ENCODE measurements around the gene WFDC9.
A peak's percentile ranks its signal among the peaks of the same experiment; 100 is the strongest.

The WFDC9 gene

GRCh38 chr20:45639687-45640086 is 8.6 kb upstream of the WFDC9 start:
- no peaks in the 10 kb centered on the region for H3K79me2 ChIP-seq (ENCODE audit: control insufficient read depth, insufficient read depth, low read length, unreplicated experiment)
- H3K27me3 ChIP-seq (ENCODE audit: insufficient read depth, low read length): no peaks in the 10 kb centered on the region
- H3K4me1 ChIP-seq (ENCODE audit: control insufficient read depth, insufficient read depth, low read length, unreplicated experiment): no peaks in the 10 kb centered on the region
- H2AFZ ChIP-seq (ENCODE audit: low read length, unreplicated experiment): no peak overlapping the region
- no peak overlapping the region for H3K4me3 ChIP-seq (ENCODE audit: low read depth, low read length)
- no peak overlapping the region for H3K27ac ChIP-seq (ENCODE audit: low read depth, low read length)
- H3K36me3 ChIP-seq (ENCODE audit: insufficient read depth, low read length): no peaks in the 10 kb centered on the region

GRCh38 chr20:45636513-45636912 is 5.4 kb upstream of the WFDC9 start:
- Histone ChIP-seq H3K27ac (ENCODE audit: low read depth, low read length) (no peak overlapping the region), H3K27me3 (ENCODE audit: insufficient read depth, low read length) (peaks cover 11% of the 10 kb centered on the region; the same call in 1 of the 2 replicates), H2AFZ (ENCODE audit: low read length, unreplicated experiment) (no peak overlapping the region), H3K36me3 (ENCODE audit: insufficient read depth, low read length) (no peaks in the 10 kb centered on the region), H3K4me3 (ENCODE audit: low read depth, low read length) (no peak overlapping the region), H3K79me2 (ENCODE audit: control insufficient read depth, insufficient read depth, low read length, unreplicated experiment) (no peaks in the 10 kb centered on the region), H3K4me1 (ENCODE audit: control insufficient read depth, insufficient read depth, low read length, unreplicated experiment) (no peaks in the 10 kb centered on the region)

- Histone ChIP-seq H2AFZ (ENCODE audit: low read length, unreplicated experiment) (no peak overlapping the region), H3K27me3 (ENCODE audit: insufficient read depth, low read length) (peaks cover 21% of the 10 kb centered on the region), H3K27ac (ENCODE audit: low read depth, low read length) (no peak overlapping the region), H3K4me3 (ENCODE audit: low read depth, low read length) (no peak overlapping the region), H3K79me2 (ENCODE audit: control insufficient read depth, insufficient read depth, low read length, unreplicated experiment) (no peaks in the 10 kb centered on the region), H3K4me1 (ENCODE audit: control insufficient read depth, insufficient read depth, low read length, unreplicated experiment) (no peaks in the 10 kb centered on the region), H3K36me3 (ENCODE audit: insufficient read depth, low read length) (no peaks in the 10 kb centered on the region)
Observed at GRCh38 chr20:45630371-45630770, 713 bp downstream of the WFDC9 start.

GRCh38 chr20:45629496-45630100 is 1.5 kb downstream of the WFDC9 start, which contains the start of gene WFDC10A:
Gene WFDC10A (plus strand): TSS chr20:45629739. CDS start chr20:45629814, 75 bp downstream.
- no peaks in the 10 kb centered on the region for H3K79me2 ChIP-seq (ENCODE audit: control insufficient read depth, insufficient read depth, low read length, unreplicated experiment)
- H3K27me3 ChIP-seq (ENCODE audit: insufficient read depth, low read length): peaks cover 21% of the 10 kb centered on the region
- H3K4me3 ChIP-seq (ENCODE audit: low read depth, low read length): no peak within 1 kb of the TSS
- no peaks in the 10 kb centered on the region for H3K36me3 ChIP-seq (ENCODE audit: insufficient read depth, low read length)
- no peak within 1 kb of the TSS for H3K27ac ChIP-seq (ENCODE audit: low read depth, low read length)
- no peak within 1 kb of the TSS for H2AFZ ChIP-seq (ENCODE audit: low read length, unreplicated experiment)
- H3K4me1 ChIP-seq (ENCODE audit: control insufficient read depth, insufficient read depth, low read length, unreplicated experiment): no peaks in the 10 kb centered on the region

- H3K27ac ChIP-seq (ENCODE audit: low read depth, low read length): no peak overlapping the region
- H3K79me2 ChIP-seq (ENCODE audit: control insufficient read depth, insufficient read depth, low read length, unreplicated experiment): no peaks in the 10 kb centered on the region
Observed at GRCh38 chr20:45626540-45626939, 4.5 kb downstream of the WFDC9 start.

GRCh38 chr20:45621593-45621992 is 9.5 kb downstream of the WFDC9 start:
- Histone ChIP-seq H3K79me2 (ENCODE audit: control insufficient read depth, insufficient read depth, low read length, unreplicated experiment) (no peaks in the 10 kb centered on the region), H3K27ac (ENCODE audit: low read depth, low read length) (no peak overlapping the region)

More at GRCh38 chr20:45626540-45626939, 4.5 kb downstream of the WFDC9 start:
- Histone ChIP-seq H3K36me3 (ENCODE audit: insufficient read depth, low read length) (no peaks in the 10 kb centered on the region), H2AFZ (ENCODE audit: low read length, unreplicated experiment) (no peak overlapping the region), H3K4me1 (ENCODE audit: control insufficient read depth, insufficient read depth, low read length, unreplicated experiment) (no peaks in the 10 kb centered on the region), H3K27me3 (ENCODE audit: insufficient read depth, low read length) (peaks cover 10% of the 10 kb centered on the region), H3K4me3 (ENCODE audit: low read depth, low read length) (no peak overlapping the region)

GRCh38 chr20:45617591-45617990 is 13.5 kb downstream of the WFDC9 start:
- H3K79me2 ChIP-seq (ENCODE audit: control insufficient read depth, insufficient read depth, low read length, unreplicated experiment): no peaks in the 10 kb centered on the region
- no peaks in the 10 kb centered on the region for H3K4me1 ChIP-seq (ENCODE audit: control insufficient read depth, insufficient read depth, low read length, unreplicated experiment)
- no peak overlapping the region for H3K27ac ChIP-seq (ENCODE audit: low read depth, low read length)
- no peak overlapping the region for H3K4me3 ChIP-seq (ENCODE audit: low read depth, low read length)
- H3K27me3 ChIP-seq (ENCODE audit: insufficient read depth, low read length): no peaks in the 10 kb centered on the region
- no peaks in the 10 kb centered on the region for H3K36me3 ChIP-seq (ENCODE audit: insufficient read depth, low read length)
- H2AFZ ChIP-seq (ENCODE audit: low read length, unreplicated experiment): no peak overlapping the region

More at GRCh38 chr20:45621593-45621992, 9.5 kb downstream of the WFDC9 start:
- Histone ChIP-seq H2AFZ (ENCODE audit: low read length, unreplicated experiment) (no peak overlapping the region), H3K27me3 (ENCODE audit: insufficient read depth, low read length) (peaks cover 3% of the 10 kb centered on the region; the same call in 1 of the 2 replicates), H3K4me1 (ENCODE audit: control insufficient read depth, insufficient read depth, low read length, unreplicated experiment) (no peaks in the 10 kb centered on the region), H3K36me3 (ENCODE audit: insufficient read depth, low read length) (no peaks in the 10 kb centered on the region), H3K4me3 (ENCODE audit: low read depth, low read length) (no peak overlapping the region)

GRCh38 chr20:45612314-45612713 is 18.8 kb downstream of the WFDC9 start:
- Histone ChIP-seq H3K4me1 (ENCODE audit: control insufficient read depth, insufficient read depth, low read length, unreplicated experiment) (peaks cover 12% of the 10 kb centered on the region), H2AFZ (ENCODE audit: low read length, unreplicated experiment) (no peak overlapping the region), H3K4me3 (ENCODE audit: low read depth, low read length) (no peak overlapping the region), H3K79me2 (ENCODE audit: control insufficient read depth, insufficient read depth, low read length, unreplicated experiment) (no peaks in the 10 kb centered on the region), H3K27ac (ENCODE audit: low read depth, low read length) (no peak overlapping the region), H3K36me3 (ENCODE audit: insufficient read depth, low read length) (no peaks in the 10 kb centered on the region), H3K27me3 (ENCODE audit: insufficient read depth, low read length) (no peaks in the 10 kb centered on the region)

- no peaks in the 10 kb centered on the region for H3K27me3 ChIP-seq (ENCODE audit: insufficient read depth, low read length)
- H3K79me2 ChIP-seq (ENCODE audit: control insufficient read depth, insufficient read depth, low read length, unreplicated experiment): no peaks in the 10 kb centered on the region
- H2AFZ ChIP-seq (ENCODE audit: low read length, unreplicated experiment): peak overlapping the region; percentile 12
- H3K27ac ChIP-seq (ENCODE audit: low read depth, low read length): peak overlapping the region; percentile 20
- H3K4me1 ChIP-seq (ENCODE audit: control insufficient read depth, insufficient read depth, low read length, unreplicated experiment): peaks cover 12% of the 10 kb centered on the region
- H3K4me3 ChIP-seq (ENCODE audit: low read depth, low read length): no peak overlapping the region
- H3K36me3 ChIP-seq (ENCODE audit: insufficient read depth, low read length): no peaks in the 10 kb centered on the region
Observed at GRCh38 chr20:45611054-45611453, 20.0 kb downstream of the WFDC9 start.

- no peak overlapping the region for H2AFZ ChIP-seq (ENCODE audit: low read length, unreplicated experiment)
- no peak overlapping the region for H3K27ac ChIP-seq (ENCODE audit: low read depth, low read length)
Observed at GRCh38 chr20:45607810-45608209, 23.3 kb downstream of the WFDC9 start.

GRCh38 chr20:45595235-45595634 is 35.8 kb downstream of the WFDC9 start:
- Histone ChIP-seq H3K79me2 (ENCODE audit: control insufficient read depth, insufficient read depth, low read length, unreplicated experiment) (no peaks in the 10 kb centered on the region), H3K27me3 (ENCODE audit: insufficient read depth, low read length) (peaks cover 34% of the 10 kb centered on the region; the same call in 1 of the 2 replicates), H3K27ac (ENCODE audit: low read depth, low read length) (no peak overlapping the region), H3K4me1 (ENCODE audit: control insufficient read depth, insufficient read depth, low read length, unreplicated experiment) (no peaks in the 10 kb centered on the region), H3K36me3 (ENCODE audit: insufficient read depth, low read length) (no peaks in the 10 kb centered on the region), H3K4me3 (ENCODE audit: low read depth, low read length) (no peak overlapping the region), H2AFZ (ENCODE audit: low read length, unreplicated experiment) (no peak overlapping the region)

More at GRCh38 chr20:45607810-45608209, 23.3 kb downstream of the WFDC9 start:
- H3K27me3 ChIP-seq (ENCODE audit: insufficient read depth, low read length): 0 out of 2 replicates have a peak, but pooled peaks cover 10% of the 10 kb centered on the region
- no peak overlapping the region for H3K4me3 ChIP-seq (ENCODE audit: low read depth, low read length)
- no peaks in the 10 kb centered on the region for H3K36me3 ChIP-seq (ENCODE audit: insufficient read depth, low read length)
- no peaks in the 10 kb centered on the region for H3K79me2 ChIP-seq (ENCODE audit: control insufficient read depth, insufficient read depth, low read length, unreplicated experiment)
- peaks cover 12% of the 10 kb centered on the region for H3K4me1 ChIP-seq (ENCODE audit: control insufficient read depth, insufficient read depth, low read length, unreplicated experiment)

Measured in ACC112 (cell line).